ENCODE measurements around the gene JTB.

JTB gene

DNA sequence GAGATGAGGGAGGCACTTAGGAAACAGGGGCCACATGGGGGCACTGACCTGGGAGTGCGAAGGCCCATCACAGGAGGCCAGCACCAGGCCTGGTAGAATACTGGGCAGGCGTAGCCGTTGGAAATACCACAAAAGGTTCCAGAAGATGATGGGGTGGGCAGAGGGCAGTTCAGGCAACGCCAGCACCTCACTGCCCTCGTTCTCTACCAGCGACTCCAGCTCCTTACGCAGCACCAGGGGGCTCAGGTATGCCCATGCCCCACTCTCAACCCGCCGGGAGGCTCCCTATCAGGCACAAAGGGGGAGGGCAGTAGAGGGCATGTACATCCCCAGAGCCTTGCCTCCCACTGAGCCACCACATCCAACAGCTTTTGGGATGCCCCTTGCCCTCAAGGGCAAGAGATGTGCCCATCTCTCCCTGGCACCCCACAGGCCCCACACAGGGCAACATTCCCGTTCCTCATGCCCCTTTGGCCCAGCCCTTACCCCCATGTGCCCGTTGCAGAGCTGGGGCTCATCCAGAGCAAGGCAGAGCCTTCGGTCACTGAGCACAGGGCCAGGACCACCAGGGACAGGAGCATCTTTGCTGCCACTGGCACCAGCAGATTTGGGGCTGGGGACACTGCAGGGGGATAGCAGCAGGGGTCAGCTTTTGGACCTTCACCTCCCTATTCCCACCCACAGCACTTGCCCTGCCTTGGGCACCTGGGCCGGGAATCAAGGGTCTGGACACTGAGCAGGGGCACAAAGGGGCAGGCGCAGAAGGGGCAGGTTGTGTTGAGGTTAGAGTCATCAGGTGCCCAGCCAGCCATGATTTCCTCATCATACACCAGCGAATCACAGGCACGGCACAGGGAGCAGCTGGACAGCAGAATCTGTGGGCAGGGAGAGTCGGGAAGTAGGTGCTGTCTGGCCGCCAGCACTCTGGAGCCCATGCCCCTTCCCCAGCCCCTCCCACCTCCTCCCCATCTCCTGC, 45.0 kb downstream of the JTB start:
- DNase-seq (ENCODE audit: low read depth), result no peak

DNA sequence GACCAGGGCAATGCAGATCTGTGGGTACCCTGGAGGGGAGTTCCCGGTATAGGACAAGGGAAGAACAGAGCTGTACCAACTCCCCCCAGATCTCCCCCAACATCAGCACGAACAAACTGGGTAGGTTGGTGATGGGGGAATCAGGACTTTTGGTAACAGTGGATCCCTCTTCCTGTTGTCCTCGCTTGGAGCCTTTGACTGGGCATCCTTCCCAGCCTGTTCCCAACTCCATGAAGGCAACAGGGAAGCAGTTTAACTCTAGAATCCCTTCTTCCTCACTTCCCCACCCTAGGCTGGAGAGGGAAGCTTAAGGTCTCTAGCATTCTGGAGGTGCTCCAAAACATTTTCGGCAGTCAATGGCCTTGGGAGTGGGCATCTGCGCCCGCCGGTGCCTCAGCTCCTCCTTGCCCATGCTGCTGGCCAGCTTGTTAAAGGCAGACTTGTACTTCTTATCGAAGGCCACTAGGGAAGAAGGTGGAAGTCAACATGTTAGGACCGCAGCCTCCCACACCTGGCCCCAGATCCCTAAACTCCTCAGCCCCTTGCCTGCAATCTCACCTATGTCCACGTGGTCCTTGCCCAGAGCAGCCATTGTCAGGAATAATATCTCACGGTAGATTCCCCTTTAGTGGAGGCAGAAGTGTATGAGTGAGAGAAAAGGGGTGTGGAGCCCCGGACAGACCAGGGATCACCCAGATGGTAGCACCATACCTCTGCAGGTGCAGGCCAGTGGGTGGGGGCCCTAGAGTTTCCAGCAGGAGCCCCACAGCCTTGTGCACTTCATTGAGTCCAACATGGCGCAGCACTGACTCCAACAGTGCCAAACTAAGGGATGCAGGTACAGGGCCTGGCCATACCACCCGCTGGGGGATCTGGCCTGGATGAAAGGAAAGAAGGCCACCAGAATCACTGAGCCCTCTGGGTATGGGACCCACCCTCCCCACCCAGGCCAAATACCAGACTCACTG, 47.2 kb downstream of the JTB start:
- DNase-seq (ENCODE audit: low read depth), result no peak

DNA sequence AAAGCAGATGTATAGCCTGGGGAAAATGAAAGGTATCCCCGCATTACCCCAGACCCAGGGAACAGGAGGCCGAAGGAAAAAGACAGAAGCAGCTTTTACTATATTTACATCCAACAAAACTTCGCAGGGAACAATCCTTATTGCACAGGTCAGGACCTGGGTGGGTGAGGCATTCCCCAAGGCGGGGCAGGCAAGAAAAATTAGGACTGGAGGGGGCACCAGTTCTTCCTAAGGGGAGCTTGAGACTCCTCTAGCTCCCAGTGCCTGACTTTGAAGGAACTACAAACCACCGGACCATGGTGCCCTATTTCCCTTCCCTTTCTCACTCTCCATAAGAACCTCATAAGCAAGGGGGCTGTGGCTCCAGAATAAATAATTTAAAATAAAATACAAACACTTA, 48.0 kb downstream of the JTB start:
- DNase-seq (ENCODE audit: low read depth), result no peak

DNA sequence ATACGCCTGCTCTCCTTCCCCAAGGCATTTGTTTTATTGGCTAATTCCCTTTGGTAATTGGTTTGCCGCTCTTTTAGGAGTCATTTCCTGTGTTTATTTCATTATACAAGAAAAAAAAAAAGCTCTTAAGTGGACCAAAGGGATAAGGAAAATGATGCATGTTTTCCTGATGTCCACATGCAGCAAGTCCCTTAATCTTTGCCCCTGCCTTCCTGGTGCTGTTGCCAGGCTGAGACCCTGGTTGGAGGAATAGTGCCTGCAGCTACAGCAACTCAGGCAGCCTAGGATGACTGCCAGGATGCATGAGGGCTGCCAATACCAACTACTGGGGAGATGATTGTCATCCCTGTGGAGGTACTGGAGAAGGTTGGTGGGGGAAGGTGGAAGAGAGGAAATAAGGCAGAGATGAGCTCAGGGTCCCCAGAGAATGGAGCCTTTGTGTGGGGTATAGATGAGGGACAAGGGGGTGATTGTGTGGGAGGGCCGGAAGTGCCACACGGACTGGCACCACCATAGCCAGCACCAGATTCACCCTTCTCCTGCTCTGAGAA, 48.6 kb downstream of the JTB start:
- DNase-seq (ENCODE audit: low read depth), result no peak

DNA sequence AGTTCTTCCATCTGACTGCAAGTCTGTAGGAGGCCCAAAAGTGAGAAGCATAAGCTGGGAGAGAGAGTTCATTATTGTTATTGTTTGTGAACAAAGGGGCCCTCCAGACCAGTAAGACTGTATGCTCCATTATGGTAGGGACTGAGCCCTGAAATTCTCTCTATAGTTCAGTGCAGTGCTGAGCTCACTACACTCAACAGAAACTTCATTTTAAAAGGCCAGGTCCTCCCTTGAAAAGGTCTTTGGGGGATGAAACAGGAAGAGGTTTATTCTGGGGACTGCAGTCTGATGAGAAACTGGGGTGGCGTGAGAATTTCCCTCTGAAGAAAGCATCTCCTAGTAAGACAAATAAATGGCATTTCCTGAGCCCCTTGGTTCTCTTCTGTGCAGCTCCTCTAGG, 49.2 kb downstream of the JTB start:
- no peak for DNase-seq (ENCODE audit: low read depth)

DNA sequence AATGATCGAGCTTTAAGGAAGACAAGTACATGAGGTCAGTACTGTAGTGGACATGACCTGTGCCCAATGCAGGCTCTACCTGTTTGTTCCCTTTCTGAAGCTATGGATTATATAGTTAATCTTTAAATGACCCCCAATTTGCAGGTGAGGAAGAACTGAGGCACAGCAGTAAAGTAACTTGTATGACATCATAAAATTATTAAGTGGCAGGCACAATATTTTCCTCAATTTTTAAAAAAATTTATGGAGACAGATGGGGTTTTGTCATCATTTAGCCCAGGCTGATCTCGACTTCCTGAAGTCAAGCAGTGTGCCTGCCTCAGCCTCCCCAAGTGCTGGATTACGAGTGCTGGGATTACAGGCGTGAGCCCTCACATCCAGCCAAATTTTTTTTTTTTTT, 51.1 kb downstream of the JTB start:
- DNase-seq (ENCODE audit: low read depth), result no peak

Data from fibroblast of the conjunctiva (primary cell).